KMS-11 (cell line): ENCODE data around the gene GJD2.

ENCODE experiments used
- H2AFZ ChIP-seq: fragments of 200-600 bp; sonication (generic); 2 replicates; pipeline ENCODE4 v1.6.1; 2016; ENCODE audit warnings: antibody characterized with exemption, mixed run types, low read depth
- H3K27ac ChIP-seq: fragments of 200-600 bp; sonication (generic); 2 replicates; pipeline ENCODE4 v1.6.1; 2016; ENCODE audit warnings: mild to moderate bottlenecking, mixed run types
- H3K27me3 ChIP-seq: fragments of 200-600 bp; sonication (generic); 2 replicates; pipeline ENCODE4 v1.6.1; 2017; ENCODE audit warnings: mild to moderate bottlenecking, low read depth, mixed run types, moderate library complexity; ENCODE audit not compliant: insufficient read depth
- H3K36me3 ChIP-seq: fragments of 200-600 bp; sonication (generic); 2 replicates; pipeline ENCODE4 v1.6.1; 2017; ENCODE audit warnings: mild to moderate bottlenecking, mixed run types; ENCODE audit not compliant: insufficient read depth
- H3K4me1 ChIP-seq: fragments of 200-600 bp; sonication (generic); 2 replicates; pipeline ENCODE4 v1.6.1; 2016; ENCODE audit warnings: mild to moderate bottlenecking, low read depth, mixed run types; ENCODE audit not compliant: poor library complexity, severe bottlenecking
- H3K4me2 ChIP-seq: fragments of 200-600 bp; sonication (generic); 2 replicates; pipeline ENCODE4 v1.7.0; 2016; ENCODE audit warnings: mild to moderate bottlenecking, mixed run types
- H3K4me3 ChIP-seq: fragments of 200-600 bp; sonication (generic); IDR thresholded peaks from 2 replicates; pipeline ENCODE4 v1.6.1; 2017; ENCODE audit warnings: low read depth, low read length, mixed read lengths; ENCODE audit not compliant: insufficient read depth
- H3K79me2 ChIP-seq: fragments of 200-600 bp; sonication (generic); 2 replicates; pipeline ENCODE4 v1.6.1; 2016; ENCODE audit warnings: low read depth, mixed run types; ENCODE audit not compliant: insufficient read depth
- H3K9ac ChIP-seq: fragments of 200-600 bp; sonication (generic); 2 replicates; pipeline ENCODE4 v1.6.1; 2016; ENCODE audit warnings: mild to moderate bottlenecking, mixed run types
- H4K20me1 ChIP-seq: fragments of 200-600 bp; sonication (generic); 2 replicates; pipeline ENCODE4 v1.6.1; 2016; ENCODE audit warnings: mild to moderate bottlenecking, mixed run types; ENCODE audit not compliant: insufficient read depth
- CTCF ChIP-seq: fragments of 200-600 bp; sonication (generic); conservative IDR thresholded peaks from 2 replicates; pipeline ENCODE4 v1.6.1; 2017; ENCODE audit warnings: low read depth, mild to moderate bottlenecking, antibody characterized with exemption, low read length, moderate library complexity, mixed read lengths

The GJD2 gene

GRCh38 chr15:34793901-34794300 lies 39.1 kb upstream of the GJD2 start:
- H3K27me3 ChIP-seq: no peaks in the 10 kb centered on the region
- no peak overlapping the region for H3K27ac ChIP-seq
- no peaks in the 10 kb centered on the region for H3K79me2 ChIP-seq
- no peaks in the 10 kb centered on the region for H3K4me1 ChIP-seq
- H3K36me3 ChIP-seq: no peaks in the 10 kb centered on the region
- H4K20me1 ChIP-seq: no peaks in the 10 kb centered on the region
- no peak overlapping the region for H3K4me2 ChIP-seq
- H2AFZ ChIP-seq: no peak overlapping the region
- no peak for TF ChIP-seq CTCF
- H3K9ac ChIP-seq: no peak overlapping the region
- no peak overlapping the region for H3K4me3 ChIP-seq

GRCh38 chr15:34793071-34793470 lies 38.3 kb upstream of the GJD2 start:
- H3K27ac ChIP-seq: no peak overlapping the region
- H3K27me3 ChIP-seq: no peaks in the 10 kb centered on the region
- TF ChIP-seq CTCF: no peak
- H3K4me1 ChIP-seq: no peaks in the 10 kb centered on the region
- no peak overlapping the region for H3K4me3 ChIP-seq
- no peak overlapping the region for H3K4me2 ChIP-seq
- H3K79me2 ChIP-seq: no peaks in the 10 kb centered on the region
- H4K20me1 ChIP-seq: no peaks in the 10 kb centered on the region
- no peaks in the 10 kb centered on the region for H3K36me3 ChIP-seq
- H2AFZ ChIP-seq: no peak overlapping the region
- H3K9ac ChIP-seq: no peak overlapping the region

GRCh38 chr15:34791701-34792100 lies 36.9 kb upstream of the GJD2 start:
- no peak overlapping the region for H2AFZ ChIP-seq
- H4K20me1 ChIP-seq: no peaks in the 10 kb centered on the region
- no peak overlapping the region for H3K9ac ChIP-seq
- H3K4me1 ChIP-seq: no peaks in the 10 kb centered on the region
- H3K36me3 ChIP-seq: no peaks in the 10 kb centered on the region
- no peak for TF ChIP-seq CTCF
- no peaks in the 10 kb centered on the region for H3K27me3 ChIP-seq
- H3K79me2 ChIP-seq: no peaks in the 10 kb centered on the region
- no peak overlapping the region for H3K4me3 ChIP-seq
- H3K27ac ChIP-seq: no peak overlapping the region
- H3K4me2 ChIP-seq: no peak overlapping the region

GRCh38 chr15:34790121-34790520 lies 35.3 kb upstream of the GJD2 start:
- Histone ChIP-seq H2AFZ (no peak overlapping the region), H3K36me3 (no peaks in the 10 kb centered on the region), H3K4me1 (no peaks in the 10 kb centered on the region), H3K9ac (no peak overlapping the region), H4K20me1 (no peaks in the 10 kb centered on the region), H3K4me2 (no peak overlapping the region), H3K27ac (no peak overlapping the region), H3K27me3 (no peaks in the 10 kb centered on the region), H3K79me2 (no peaks in the 10 kb centered on the region), H3K4me3 (no peak overlapping the region)
- TF ChIP-seq CTCF: no peak

GRCh38 chr15:34789326-34789725 lies 34.5 kb upstream of the GJD2 start:
- no peak overlapping the region for H3K27ac ChIP-seq
- no peaks in the 10 kb centered on the region for H3K4me1 ChIP-seq
- H3K9ac ChIP-seq: no peak overlapping the region
- no peaks in the 10 kb centered on the region for H4K20me1 ChIP-seq
- no peaks in the 10 kb centered on the region for H3K36me3 ChIP-seq
- H3K4me2 ChIP-seq: no peak overlapping the region
- no peak overlapping the region for H2AFZ ChIP-seq
- H3K79me2 ChIP-seq: no peaks in the 10 kb centered on the region
- H3K4me3 ChIP-seq: no peak overlapping the region
- TF ChIP-seq CTCF: no peak
- no peaks in the 10 kb centered on the region for H3K27me3 ChIP-seq
